Body of pancreas (tissue), 4 donors: ENCODE results near the gene KDM2A. TPM values are rescaled to one million over a fixed set of nuclear protein-coding genes. Genes with fewer than 3 reads are reported as not detected.
A peak's percentile ranks its signal among the peaks of the same experiment; 100 is the strongest.

ENCODE experiments used
- ATAC-seq: fragments of 150-250 bp; one replicate; pipeline ENCODE4 v1.9.1; 2016
- DNase-seq, 4 donors: peaks; one replicate each; pipeline ENCODE4 v3.0.0-alpha.2; 2019
- H3K27ac ChIP-seq, 4 donors: fragments of 200-600 bp; sonication (generic); 1 replicate in 3 of 4; 2 replicates in 1 of 4; pipeline versions ENCODE4 v1.5.1 to v1.6.1; 2016 to 2019; ENCODE audit warnings: mild to moderate bottlenecking in 1 of 4, mixed read lengths in 1 of 4, moderate library complexity in 1 of 4
- H3K27me3 ChIP-seq, 2 donors: fragments of 200-600 bp; sonication (generic); one replicate each; pipeline ENCODE4 v1.6.0; 2016; ENCODE audit warnings: mild to moderate bottlenecking in 1 of 2
- H3K36me3 ChIP-seq, 2 donors: fragments of 200-600 bp; sonication (generic); replicated peaks in 1 of 2; 2 replicates each; pipeline ENCODE4 v1.5.1; 2016; ENCODE audit warnings: low read depth in 2 of 2; ENCODE audit not compliant: insufficient read depth in 1 of 2
- H3K4me1 ChIP-seq: fragments of 200-600 bp; sonication (generic); one replicate; pipeline ENCODE4 v1.6.0; 2016
- H3K4me3 ChIP-seq, 2 donors: fragments of 200-600 bp; sonication (generic); 1 replicate in 1 of 2; 2 replicates in 1 of 2; pipeline ENCODE4 v1.5.1; 2016 to 2019
- H3K9me3 ChIP-seq, 3 donors: fragments of 200-600 bp; sonication (generic); 1 replicate in 2 of 3; 2 replicates in 1 of 3; pipeline ENCODE4 v1.5.1; 2016
- CTCF ChIP-seq, 7 experiments: fragments of 450-650 bp in 4 of 7; fragments of 200-600 bp in 3 of 7; sonication (generic) in 3 of 7; IDR thresholded peaks; one replicate each; pipeline ENCODE4 v1.5.1; 2016 to 2019; ENCODE audit warnings: antibody characterized with exemption in 7 of 7
- POLR2A ChIP-seq, 3 donors: fragments of 450-650 bp; IDR thresholded peaks; one replicate each; pipeline ENCODE4 v1.6.1; 2016; ENCODE audit warnings: antibody characterized with exemption in 3 of 3, mild to moderate bottlenecking in 2 of 3
- WGBS, 2 donors: methylation state at CpG; one replicate each; pipeline ENCODE4 v1.1.5; 2017; 5-methylcytosine and 5-hydroxymethylcytosine counted together
- intact Hi-C: fragments of 100-400 bp; cut with DNase I; formaldehyde crosslinking; loops from one replicate; pipeline ENCODE4 v1.15.1; 2023
- total RNA-seq, 2 donors: library from RNA; depleted of rRNA; stranded (reverse); fragments of >200 nt; gene quantifications; one replicate each; pipeline ENCODE4 v1.1.0, GENCODE V29; 2016

KDM2A gene
- total RNA-seq, 2 donors from 2014 or later: 26.5 to 29.0 TPM

GRCh38 chr11:67286621-67287333 is 167.7 kb downstream of the KDM2A start:
- DNase-seq (peak in 2 of 4 donors; percentile 13 to 56), ATAC-seq (no peak)
- intact Hi-C loops: no loop called here
- WGBS, 2 donors: 64 to 90% methylated on average over 5 to 8 of the region's 8 CpGs
- Histone ChIP-seq H3K36me3 (peaks cover 0 to 21% of the 10 kb centered on the region in 2 donors), H3K27ac (peak overlapping the region in 3 of 4 donors; percentile 72 to 98 (median 91)), H3K4me1 (peaks cover 39% of the 10 kb centered on the region), H3K4me3 (no peak overlapping the region), H3K9me3 (no peaks in the 10 kb centered on the region), H3K27me3 (no peaks in the 10 kb centered on the region)
- no peak for TF ChIP-seq POLR2A (IDR thresholded peaks at IDR 0.05)
- no peak for TF ChIP-seq CTCF (IDR thresholded peaks at IDR 0.05)

- WGBS, 2 donors: 68 to 86% methylated on average over 13 to 14 of the region's 14 CpGs
Measured at GRCh38 chr11:67287355-67288197, 168.5 kb downstream of the KDM2A start.

GRCh38 chr11:67288198-67288451 is 169.1 kb downstream of the KDM2A start:
- intact Hi-C loops: no loop called here
- Histone ChIP-seq H3K4me1 (peaks cover 39% of the 10 kb centered on the region), H3K9me3 (no peaks in the 10 kb centered on the region), H3K36me3 (peaks cover 0 to 9% of the 10 kb centered on the region in 2 donors), H3K4me3 (no peak overlapping the region), H3K27me3 (no peaks in the 10 kb centered on the region), H3K27ac (peak overlapping the region; percentile 70 to 98 (median 82))
- 49 to 64% methylated on average over 4 of the region's 4 CpGs for WGBS, 2 donors
- TF ChIP-seq POLR2A (IDR thresholded peaks at IDR 0.05) (no peak), CTCF (IDR thresholded peaks at IDR 0.05) (no peak)
- ATAC-seq (no peak), DNase-seq (no peak)

More at GRCh38 chr11:67287355-67288197, 168.5 kb downstream of the KDM2A start:
- no peaks in the 10 kb centered on the region for H3K27me3 ChIP-seq
- TF ChIP-seq POLR2A (IDR thresholded peaks at IDR 0.05): no peak
- no peak for TF ChIP-seq CTCF (IDR thresholded peaks at IDR 0.05)
- H3K27ac ChIP-seq: peak overlapping the region; percentile 70 to 98 (median 82)
- H3K4me1 ChIP-seq: peaks cover 39% of the 10 kb centered on the region
- intact Hi-C loops: no loop called here
- peaks cover 0 to 14% of the 10 kb centered on the region in 2 donors for H3K36me3 ChIP-seq
- no peak for ATAC-seq
- DNase-seq: no peak
- no peak overlapping the region for H3K4me3 ChIP-seq
- H3K9me3 ChIP-seq: no peaks in the 10 kb centered on the region

- Histone ChIP-seq H3K9me3 (no peaks in the 10 kb centered on the region), H3K4me3 (peak overlapping the region; percentile 26 to 63), H3K4me1 (peaks cover 39% of the 10 kb centered on the region), H3K27me3 (no peaks in the 10 kb centered on the region), H3K27ac (peak overlapping the region; percentile 70 to 98 (median 82)), H3K36me3 (peaks cover 0 to 8% of the 10 kb centered on the region in 2 donors)
- intact Hi-C loops: no loop called here
- DNase-seq (peak; percentile 75 to 92 (median 84)), ATAC-seq (peak; percentile 79)
- peak in 4 of 7 experiments; percentile 11 to 53 (median 32) for TF ChIP-seq CTCF (IDR thresholded peaks at IDR 0.05)
- TF ChIP-seq POLR2A (IDR thresholded peaks at IDR 0.05): peak; percentile 22 to 74 (median 58)
- 0% methylated on average over 17 to 85 of the region's 87 CpGs for WGBS, 2 donors
Measured at GRCh38 chr11:67288452-67289225, 169.6 kb downstream of the KDM2A start.
